HEK293T (cell line): ENCODE measurements around the gene LGI2.

ENCODE experiments used
- FOXA1 ChIP-seq: fragments of 450-650 bp; IDR thresholded peaks from 2 replicates; pipeline ENCODE4 v1.6.1; 2016; ENCODE audit warnings: mild to moderate bottlenecking
- FOXM1 ChIP-seq: fragments of 450-650 bp; IDR thresholded peaks from 2 replicates; pipeline ENCODE4 v1.6.1; 2017; ENCODE audit warnings: mild to moderate bottlenecking, borderline replicate concordance
- LEF1 ChIP-seq: fragments of 450-650 bp; IDR thresholded peaks from 2 replicates; pipeline ENCODE4 v1.6.1; 2017; ENCODE audit warnings: mild to moderate bottlenecking, borderline replicate concordance
- SP1 ChIP-seq: fragments of 450-650 bp; IDR thresholded peaks from 2 replicates; pipeline ENCODE4 v1.6.1; 2017
- SUZ12 ChIP-seq: fragments of 450-650 bp; IDR thresholded peaks from 2 replicates; pipeline ENCODE4 v1.6.1; 2016; ENCODE audit warnings: mild to moderate bottlenecking

DNA sequence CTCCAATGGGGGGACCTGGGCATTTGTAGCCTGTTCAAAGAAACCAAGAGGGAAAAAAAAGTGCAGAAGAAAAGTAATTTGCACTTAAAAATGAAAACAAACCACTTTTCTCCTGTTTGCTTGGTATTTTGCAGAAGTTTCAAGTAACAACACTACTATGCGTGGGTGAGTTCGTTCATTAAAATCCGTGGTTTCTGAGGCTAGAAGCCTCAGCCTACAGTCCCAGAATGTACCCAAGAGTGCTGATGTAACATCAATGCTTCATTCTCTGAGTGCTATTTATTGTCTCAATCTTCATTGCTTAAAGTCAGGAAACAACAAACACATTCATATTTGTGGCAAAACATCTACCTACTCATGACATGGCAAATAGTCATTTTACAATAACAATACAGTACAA, 29.2 kb downstream of the LGI2 start:
- TF ChIP-seq SP1 (no peak), FOXM1 (no peak), FOXA1 (no peak), SUZ12 (no peak), LEF1 (no peak)
